ENCODE data around the gene OPN1MW.
"Not testable (repeated sequence)": the region's sequence is repeated elsewhere in the genome, so short reads cannot be mapped to it uniquely, and the experiment has no call there.

DNA sequence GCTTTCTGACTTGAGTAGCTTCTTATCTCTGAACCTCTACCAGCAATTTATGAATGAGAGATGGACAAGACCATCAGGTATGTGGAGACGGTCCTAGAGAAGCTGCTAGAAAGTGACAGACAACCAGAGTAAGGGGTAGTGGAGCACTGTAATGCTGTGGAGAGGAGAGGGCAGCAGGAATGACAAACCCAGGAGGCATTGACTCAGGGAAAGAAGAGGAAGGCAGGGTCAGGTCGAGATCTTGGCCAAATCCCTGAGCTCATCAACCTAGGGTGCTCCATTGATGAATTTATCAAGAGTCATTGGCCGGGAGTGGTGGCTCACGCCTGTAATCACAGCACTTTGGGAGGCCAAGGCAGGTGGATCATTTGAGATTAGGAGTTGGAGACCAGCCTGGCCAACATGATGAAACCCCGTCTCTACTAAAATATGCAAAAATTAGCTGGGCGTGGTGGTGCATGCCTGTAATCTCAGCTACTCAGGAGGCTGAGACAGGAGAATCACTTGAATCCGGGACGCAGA lies 57.6 kb downstream of the OPN1MW start:
- TF ChIP-seq, protein P1, sequence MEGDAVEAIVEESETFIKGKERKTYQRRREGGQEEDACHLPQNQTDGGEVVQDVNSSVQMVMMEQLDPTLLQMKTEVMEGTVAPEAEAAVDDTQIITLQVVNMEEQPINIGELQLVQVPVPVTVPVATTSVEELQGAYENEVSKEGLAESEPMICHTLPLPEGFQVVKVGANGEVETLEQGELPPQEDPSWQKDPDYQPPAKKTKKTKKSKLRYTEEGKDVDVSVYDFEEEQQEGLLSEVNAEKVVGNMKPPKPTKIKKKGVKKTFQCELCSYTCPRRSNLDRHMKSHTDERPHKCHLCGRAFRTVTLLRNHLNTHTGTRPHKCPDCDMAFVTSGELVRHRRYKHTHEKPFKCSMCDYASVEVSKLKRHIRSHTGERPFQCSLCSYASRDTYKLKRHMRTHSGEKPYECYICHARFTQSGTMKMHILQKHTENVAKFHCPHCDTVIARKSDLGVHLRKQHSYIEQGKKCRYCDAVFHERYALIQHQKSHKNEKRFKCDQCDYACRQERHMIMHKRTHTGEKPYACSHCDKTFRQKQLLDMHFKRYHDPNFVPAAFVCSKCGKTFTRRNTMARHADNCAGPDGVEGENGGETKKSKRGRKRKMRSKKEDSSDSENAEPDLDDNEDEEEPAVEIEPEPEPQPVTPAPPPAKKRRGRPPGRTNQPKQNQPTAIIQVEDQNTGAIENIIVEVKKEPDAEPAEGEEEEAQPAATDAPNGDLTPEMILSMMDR (IDR thresholded peaks at IDR 0.05) = not testable (repeated sequence)
- not testable (repeated sequence) for TF ChIP-seq TCF7L2 (IDR thresholded peaks at IDR 0.05; ENCODE audit: low read depth, low read length); POLR2AphosphoS5 (IDR thresholded peaks at IDR 0.05; ENCODE audit: low read depth, low read length); REST (IDR thresholded peaks at IDR 0.05; ENCODE audit: insufficient read depth in 1 of 2, low read depth in 2 of 2, low read length in 1 of 2)

Data from Panc1 (cell line).